PC-3 (cell line): Measurements from ENCODE around the gene SNX9. TPM values are rescaled to one million over a fixed set of nuclear protein-coding genes. Genes with fewer than 3 reads are reported as not detected.

Source experiments
- ATAC-seq: fragments of 200-7000 bp; cut with Tn5 transposase; 2 replicates; pipeline ENCODE4 v1.9.1; 2020; ENCODE audit warnings: mild to moderate bottlenecking, moderate library complexity
- BruUV-seq: library from RNA; stranded (reverse); fragments of 400-500 nt; replicated peaks from 2 replicates; lab custom pipeline; 2021; lab: Mats Ljungman, UMichigan
- CTCF ChIA-PET: fragments of 300-600 bp; sonication (Branson Sonifier 250); formaldehyde crosslinking; loops from one replicate; lab custom pipeline; 2022; ENCODE audit warnings: antibody characterized with exemption; lab: Charles Lee
- POLR2A ChIA-PET: fragments of 300-600 bp; sonication (Branson Sonifier 250); formaldehyde crosslinking; loops from one replicate; lab custom pipeline; 2022; ENCODE audit warnings: antibody characterized with exemption; ENCODE audit not compliant: unreplicated experiment; lab: Charles Lee
- DNase-seq: peaks from one replicate; pipeline ENCODE4 v3.0.0-alpha.2; 2015
- H2AFZ ChIP-seq: fragments of 300-600 bp; sonication (generic); 2 replicates; pipeline ENCODE4 v1.6.0; 2016; ENCODE audit warnings: antibody characterized with exemption, low read length
- H3F3A ChIP-seq: fragments of 300-600 bp; sonication (generic); one replicate; pipeline ENCODE4 v1.6.0; 2017; ENCODE audit warnings: antibody characterized with exemption, low read length, control low read depth, mild to moderate bottlenecking; ENCODE audit not compliant: unreplicated experiment
- H3K27ac ChIP-seq: fragments of 300-600 bp; sonication (generic); 2 replicates; pipeline ENCODE4 v1.5.1; 2016; ENCODE audit warnings: mild to moderate bottlenecking, low read length
- H3K27me3 ChIP-seq: fragments of 300-600 bp; sonication (generic); 2 replicates; pipeline ENCODE4 v1.6.1; 2016; ENCODE audit warnings: low read length, mixed read lengths
- H3K36me3 ChIP-seq: fragments of 300-600 bp; sonication (generic); 2 replicates; pipeline ENCODE4 v1.6.1; 2016; ENCODE audit warnings: low read depth, mixed run types, low read length, mixed read lengths
- H3K4me1 ChIP-seq: fragments of 300-600 bp; sonication (generic); 2 replicates; pipeline ENCODE4 v1.5.1; 2016; ENCODE audit warnings: low read length; ENCODE audit not compliant: insufficient read depth
- H3K4me2 ChIP-seq: fragments of 300-600 bp; sonication (generic); 2 replicates; pipeline ENCODE4 v1.6.0; 2016; ENCODE audit warnings: low read length
- H3K4me3 ChIP-seq: fragments of 300-600 bp; sonication (generic); 2 replicates; pipeline ENCODE4 v1.5.1; 2016; ENCODE audit warnings: mild to moderate bottlenecking, low read length, mixed read lengths
- H3K79me2 ChIP-seq: fragments of 300-600 bp; sonication (generic); 2 replicates; pipeline ENCODE4 v1.6.1; 2017; ENCODE audit warnings: low read length, mixed read lengths
- H3K9ac ChIP-seq: fragments of 300-600 bp; sonication (generic); 2 replicates; pipeline ENCODE4 v1.6.0; 2016; ENCODE audit warnings: mild to moderate bottlenecking, low read length
- H3K9me2 ChIP-seq: fragments of 300-600 bp; sonication (generic); replicated peaks from 2 replicates; pipeline ENCODE4 v1.6.1; 2016; ENCODE audit warnings: mixed run types, low read length, mixed read lengths
- H3K9me3 ChIP-seq: fragments of 300-600 bp; sonication (generic); 2 replicates; pipeline ENCODE4 v1.6.1; 2016; ENCODE audit warnings: low read length, mixed read lengths
- H4K20me1 ChIP-seq: fragments of 300-600 bp; sonication (generic); 2 replicates; pipeline ENCODE4 v1.6.1; 2016; ENCODE audit warnings: low read length, mixed read lengths
- CTCF ChIP-seq: fragments of 300-600 bp; sonication (generic); conservative IDR thresholded peaks from 2 replicates; pipeline ENCODE4 v1.5.1; 2017; ENCODE audit warnings: antibody characterized with exemption, low read depth, mild to moderate bottlenecking, low read length
- EZH2 ChIP-seq: fragments of 300-600 bp; sonication (generic); IDR thresholded peaks from one replicate; pipeline ENCODE4 v1.6.1; 2017; ENCODE audit warnings: antibody characterized with exemption, mild to moderate bottlenecking, low read length; ENCODE audit not compliant: unreplicated experiment
- EZH2phosphoT487 ChIP-seq: fragments of 300-600 bp; sonication (generic); IDR thresholded peaks from 2 replicates; pipeline ENCODE4 v1.6.1; 2018; ENCODE audit warnings: mild to moderate bottlenecking, antibody characterized with exemption, low read length, borderline replicate concordance
- intact Hi-C: fragments of 100-400 bp; cut with micrococcal nuclease; formaldehyde crosslinking; loops from 2 replicates; pipeline ENCODE4 v1.9.0; 2023
- total RNA-seq: library from RNA; depleted of rRNA; stranded (reverse); fragments of >200 nt; gene quantifications from 2 replicates; pipeline ENCODE4 v1.2.3, GENCODE V29; 2014

Gene SNX9
- total RNA-seq, 1 experiment from 2014 or later: 18.0 TPM

GRCh38 chr6:157925771-157926170 lies 102.7 kb downstream of the SNX9 start:
- no peak for ATAC-seq
- H2AFZ ChIP-seq: no peak overlapping the region
- H3K9ac ChIP-seq: no peak overlapping the region
- no peaks in the 10 kb centered on the region for H3K4me1 ChIP-seq
- H3K79me2 ChIP-seq: no peaks in the 10 kb centered on the region
- no peaks in the 10 kb centered on the region for H3F3A ChIP-seq
- intact Hi-C loops: no loop called here
- TF ChIP-seq EZH2: no peak
- no peak for TF ChIP-seq CTCF
- TF ChIP-seq EZH2phosphoT487: no peak
- CTCF ChIA-PET: no interaction called here
- POLR2A ChIA-PET: no interaction called here
- H3K4me3 ChIP-seq: no peak overlapping the region
- H3K27ac ChIP-seq: no peak overlapping the region
- no peaks in the 10 kb centered on the region for H4K20me1 ChIP-seq
- no peak overlapping the region for H3K4me2 ChIP-seq
- BruUV-seq: no TSS peak
- no peaks in the 10 kb centered on the region for H3K27me3 ChIP-seq
- H3K9me3 ChIP-seq: no peaks in the 10 kb centered on the region
- no peak for DNase-seq
- peaks cover 15% of the 10 kb centered on the region; the same call in 1 of the 2 replicates for H3K36me3 ChIP-seq
- no peaks in the 10 kb centered on the region for H3K9me2 ChIP-seq

GRCh38 chr6:157927011-157927410 lies 104.0 kb downstream of the SNX9 start:
- intact Hi-C loops: no loop called here
- TF ChIP-seq CTCF: no peak
- TF ChIP-seq EZH2: no peak
- no peak overlapping the region for H3K9ac ChIP-seq
- no peaks in the 10 kb centered on the region for H3K27me3 ChIP-seq
- peaks cover 13% of the 10 kb centered on the region; the same call in 1 of the 2 replicates for H3K36me3 ChIP-seq
- ATAC-seq (no peak), DNase-seq (no peak)
- H3F3A ChIP-seq: no peaks in the 10 kb centered on the region
- no peaks in the 10 kb centered on the region for H3K4me1 ChIP-seq
- H3K9me2 ChIP-seq: no peaks in the 10 kb centered on the region
- ChIA-PET CTCF (no interaction called here), POLR2A (no interaction called here)
- H3K4me3 ChIP-seq: no peak overlapping the region
- no peaks in the 10 kb centered on the region for H3K79me2 ChIP-seq
- no peaks in the 10 kb centered on the region for H3K9me3 ChIP-seq
- H4K20me1 ChIP-seq: no peaks in the 10 kb centered on the region
- H2AFZ ChIP-seq: no peak overlapping the region
- no peak overlapping the region for H3K4me2 ChIP-seq
- H3K27ac ChIP-seq: no peak overlapping the region
- BruUV-seq: no TSS peak

- ATAC-seq: no peak
- Histone ChIP-seq H3K4me1 (no peaks in the 10 kb centered on the region), H3K4me2 (no peak overlapping the region), H3K9me3 (no peaks in the 10 kb centered on the region), H3K36me3 (peaks cover 13% of the 10 kb centered on the region; the same call in 1 of the 2 replicates), H3K9ac (no peak overlapping the region), H2AFZ (no peak overlapping the region), H3K27ac (no peak overlapping the region), H3K4me3 (no peak overlapping the region), H4K20me1 (no peaks in the 10 kb centered on the region), H3K27me3 (no peaks in the 10 kb centered on the region), H3K9me2 (no peaks in the 10 kb centered on the region), H3F3A (no peaks in the 10 kb centered on the region), H3K79me2 (no peaks in the 10 kb centered on the region)
- TF ChIP-seq EZH2phosphoT487 (no peak), CTCF (no peak), EZH2 (no peak)
- POLR2A ChIA-PET: no interaction called here
- no TSS peak for BruUV-seq
- CTCF ChIA-PET: no interaction called here
- DNase-seq: no peak
- intact Hi-C loops: no loop called here
Measured at GRCh38 chr6:157928428-157928827, 105.4 kb downstream of the SNX9 start.
